Stimulated activated naive CD4-positive, alpha-beta T cell (primary cell): ENCODE measurements around the gene KIF21A.

Experiments
- DNase-seq, 6 experiments: peaks; one replicate each; lab custom pipeline; 2025; lab: John Stamatoyannopoulos, UW

The KIF21A gene

GRCh38 chr12:39390752-39391151 is 52.2 kb downstream of the KIF21A start:
- DNase-seq: no peak

DNA sequence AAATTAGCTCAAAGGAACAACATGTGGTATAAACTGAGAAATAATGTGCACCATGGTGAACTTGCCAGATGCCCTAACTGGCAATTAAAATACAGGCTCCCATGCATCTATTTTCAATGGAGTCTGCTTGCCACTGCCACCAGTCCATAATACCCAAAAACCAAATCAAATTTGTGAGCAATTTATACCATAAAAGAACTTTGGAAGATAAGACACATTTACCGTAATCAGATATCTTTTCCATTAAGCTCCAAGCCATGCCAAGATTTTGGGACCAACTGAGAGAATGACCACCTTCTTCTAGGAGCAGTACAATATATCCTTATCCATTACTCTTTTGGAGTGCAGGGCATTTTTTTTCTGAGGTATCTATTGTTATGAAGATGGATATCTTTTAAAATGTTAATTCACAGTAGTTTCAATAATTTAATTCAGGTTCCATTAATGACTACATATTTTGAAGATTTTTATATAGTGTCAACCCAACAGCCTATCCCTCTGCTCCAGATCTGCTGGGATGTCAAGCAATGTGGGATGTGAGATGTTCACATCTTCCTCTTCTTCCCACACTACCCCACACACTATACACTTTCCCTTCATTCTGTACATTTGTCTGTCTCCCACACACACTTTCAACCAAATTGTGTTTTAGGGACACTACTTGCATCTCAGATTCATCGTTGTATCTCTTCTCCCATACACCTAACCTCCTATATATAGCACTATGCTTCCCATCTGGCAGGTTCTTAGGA is 53.3 kb downstream of the KIF21A start:
- DNase-seq: no peak

DNA sequence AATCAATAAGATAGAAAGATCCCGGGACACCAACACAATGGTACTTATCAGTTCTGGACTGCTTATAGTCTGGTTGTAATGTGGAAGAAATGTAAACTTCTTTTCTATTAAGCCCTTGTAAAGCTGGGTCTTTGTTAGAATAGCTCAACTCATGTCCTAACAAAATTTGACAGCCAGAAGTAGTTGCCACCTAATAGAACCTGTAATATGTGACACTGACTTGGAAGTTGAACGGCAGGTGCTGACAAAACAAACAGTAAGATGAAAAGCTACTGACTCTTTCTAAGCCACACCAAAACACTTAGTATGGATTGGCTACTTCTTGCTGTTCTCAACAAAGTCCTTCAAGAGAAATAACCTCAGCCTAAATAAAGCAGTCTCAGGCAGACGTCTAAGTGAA is 56.6 kb downstream of the KIF21A start:
- no peak for DNase-seq

- no peak for DNase-seq
Measured at GRCh38 chr12:39383114-39383513, 59.8 kb downstream of the KIF21A start.

DNA sequence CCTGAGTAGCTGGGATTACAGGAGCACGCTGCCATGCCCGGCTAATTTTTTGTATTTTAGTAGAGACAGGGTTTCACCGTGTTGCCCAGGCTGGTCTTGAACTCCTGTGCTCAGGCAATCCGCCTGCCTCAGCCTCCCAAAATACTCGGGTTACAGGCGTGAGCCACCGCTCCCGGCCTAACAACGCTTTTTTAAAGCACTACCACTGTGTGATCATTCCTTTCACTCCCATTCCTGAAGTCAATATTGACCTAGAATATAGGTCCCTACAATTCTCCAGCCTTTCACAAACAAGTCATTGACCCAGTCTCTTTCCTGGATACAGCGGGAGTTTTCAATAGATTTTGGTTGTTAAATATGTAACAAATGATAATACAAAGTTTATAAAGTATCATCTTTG is 62.8 kb downstream of the KIF21A start:
- no peak for DNase-seq

GRCh38 chr12:39378341-39378740 is 64.6 kb downstream of the KIF21A start:
- no peak for DNase-seq

DNA sequence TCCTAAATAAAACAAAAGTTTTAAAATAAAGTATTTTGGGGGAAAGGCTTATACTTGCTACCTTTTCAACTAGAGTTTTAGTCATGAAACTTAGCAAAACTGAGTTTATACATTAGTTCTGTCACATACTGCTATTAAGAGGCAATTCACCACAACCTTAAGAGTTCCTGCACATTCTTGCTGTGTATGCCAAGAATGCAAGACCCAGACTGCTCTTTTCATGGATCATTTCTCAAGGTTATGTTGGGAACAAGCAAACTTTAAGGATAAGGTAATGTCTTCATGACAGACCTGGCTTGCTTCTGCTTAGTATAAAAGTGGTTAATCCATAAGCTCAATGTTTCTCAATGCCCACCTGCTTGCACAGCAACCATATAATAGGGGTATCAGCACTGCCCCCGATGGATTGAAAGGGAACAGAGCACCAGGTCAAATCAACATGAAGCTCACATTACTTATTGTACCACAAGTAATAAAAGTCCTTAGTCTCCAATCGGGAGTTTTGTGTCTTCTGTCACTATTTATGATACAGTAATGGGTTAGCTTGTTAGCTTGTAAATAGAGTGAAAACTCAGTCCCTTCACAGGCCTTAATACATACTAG is 67.6 kb downstream of the KIF21A start:
- no peak for DNase-seq

DNA sequence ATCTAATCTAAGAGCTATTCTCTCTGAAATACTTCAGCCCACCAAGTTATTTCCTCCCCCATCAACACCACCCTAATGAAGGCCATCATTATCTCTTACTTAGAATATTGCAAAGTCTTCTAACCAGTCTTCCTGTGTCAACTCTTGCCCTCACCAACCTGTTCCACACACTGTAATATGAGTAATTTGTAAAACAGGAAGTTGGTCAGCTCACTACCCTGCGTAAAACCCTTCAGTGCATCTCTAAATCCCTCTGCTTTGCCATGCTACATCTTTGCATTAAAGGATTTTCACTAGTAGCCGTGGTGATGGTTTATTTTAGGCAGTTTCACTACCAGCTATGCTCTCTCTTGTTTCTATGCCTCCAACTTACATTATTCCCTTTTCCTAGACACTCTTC is 70.0 kb downstream of the KIF21A start:
- no peak for DNase-seq

DNA sequence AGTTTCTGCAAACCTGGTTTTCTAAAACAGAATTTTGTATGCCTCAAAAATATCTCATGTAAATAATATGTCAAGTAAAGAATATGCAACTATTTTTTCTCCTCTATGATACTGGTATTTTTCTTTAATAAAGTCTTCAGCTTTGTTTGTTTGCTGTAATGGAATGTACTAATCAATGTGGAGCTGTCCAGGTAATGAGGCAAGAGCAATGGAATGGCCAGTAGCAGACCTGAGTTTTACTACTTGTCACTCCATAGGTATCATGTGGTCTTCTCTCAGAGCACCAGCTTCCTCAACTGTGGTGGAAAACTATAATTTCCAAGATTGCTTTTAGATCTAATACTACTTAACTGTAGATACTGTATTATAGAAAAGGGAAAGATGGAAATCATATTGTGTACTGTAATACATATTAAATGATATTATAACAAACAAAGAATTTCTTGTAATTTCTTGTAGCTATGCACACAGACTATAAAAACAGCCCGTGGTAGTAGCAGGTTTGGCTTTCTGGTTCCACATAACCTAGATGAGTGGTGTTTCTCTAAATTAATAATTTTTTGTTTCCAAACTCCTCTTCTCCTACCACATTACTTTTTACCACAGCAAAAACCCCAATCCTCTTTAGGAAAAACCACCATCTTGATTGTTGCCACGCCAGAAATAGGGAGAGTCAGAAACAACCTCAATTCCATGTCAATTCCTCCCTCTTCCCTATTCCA is 70.6 kb downstream of the KIF21A start:
- DNase-seq: no peak

DNA sequence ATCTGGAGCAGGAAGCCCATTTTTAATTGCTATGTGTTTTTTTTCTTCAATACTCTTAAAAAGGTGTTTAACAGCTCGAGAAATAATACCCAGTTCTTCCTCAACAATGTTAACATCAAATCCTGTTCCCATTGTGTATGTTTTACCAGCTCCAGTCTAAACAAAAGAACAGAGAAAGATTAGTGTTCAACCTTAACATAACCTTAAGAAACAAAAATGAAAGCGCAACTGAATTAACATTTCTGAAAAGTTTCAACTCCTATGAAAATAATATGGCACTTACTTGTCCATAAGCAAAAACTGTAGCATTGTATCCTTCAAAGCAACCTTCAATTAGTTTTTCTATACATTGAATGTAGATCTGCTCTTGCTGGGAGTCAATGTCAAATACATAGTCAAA is 73.2 kb downstream of the KIF21A start:
- DNase-seq: no peak

DNA sequence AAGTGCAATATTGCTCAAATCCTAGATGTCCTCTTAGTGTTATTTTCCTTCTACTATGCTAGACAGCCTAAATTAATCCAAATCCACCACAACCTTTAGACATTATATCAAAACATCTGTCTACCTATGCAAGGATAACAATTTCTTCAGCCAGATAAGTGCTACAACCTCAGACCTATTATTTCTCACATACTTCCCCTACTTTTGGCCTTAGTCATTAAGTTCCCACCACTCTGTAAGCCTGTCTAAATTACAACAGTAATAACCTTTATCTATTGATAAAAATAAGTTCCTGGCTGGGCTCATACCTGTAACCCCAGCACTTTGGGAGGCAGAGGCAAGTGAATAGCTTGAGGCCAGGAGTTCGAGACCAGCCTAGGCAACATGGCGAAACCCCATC is 74.0 kb downstream of the KIF21A start:
- DNase-seq: no peak

DNA sequence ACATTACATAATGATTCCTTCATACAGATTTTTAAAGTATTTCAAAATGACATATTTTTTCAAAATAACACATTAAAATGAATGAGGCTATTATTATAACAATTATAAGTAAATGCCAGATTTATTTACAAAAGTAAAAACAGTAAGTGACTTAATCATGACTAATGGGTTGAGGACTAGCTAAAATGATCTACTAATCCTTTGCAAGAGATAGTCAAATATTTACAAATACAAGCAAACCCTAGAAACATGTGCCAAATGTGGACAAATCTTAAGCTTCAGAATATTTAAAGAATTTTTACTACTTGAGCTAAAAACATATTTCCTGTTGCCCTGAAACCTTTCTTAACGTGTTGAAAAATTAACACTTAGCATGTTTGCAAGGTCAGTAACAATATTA is 74.8 kb downstream of the KIF21A start:
- no peak for DNase-seq

- no peak for DNase-seq
Measured at GRCh38 chr12:39367494-39367893, 75.4 kb downstream of the KIF21A start.

DNA sequence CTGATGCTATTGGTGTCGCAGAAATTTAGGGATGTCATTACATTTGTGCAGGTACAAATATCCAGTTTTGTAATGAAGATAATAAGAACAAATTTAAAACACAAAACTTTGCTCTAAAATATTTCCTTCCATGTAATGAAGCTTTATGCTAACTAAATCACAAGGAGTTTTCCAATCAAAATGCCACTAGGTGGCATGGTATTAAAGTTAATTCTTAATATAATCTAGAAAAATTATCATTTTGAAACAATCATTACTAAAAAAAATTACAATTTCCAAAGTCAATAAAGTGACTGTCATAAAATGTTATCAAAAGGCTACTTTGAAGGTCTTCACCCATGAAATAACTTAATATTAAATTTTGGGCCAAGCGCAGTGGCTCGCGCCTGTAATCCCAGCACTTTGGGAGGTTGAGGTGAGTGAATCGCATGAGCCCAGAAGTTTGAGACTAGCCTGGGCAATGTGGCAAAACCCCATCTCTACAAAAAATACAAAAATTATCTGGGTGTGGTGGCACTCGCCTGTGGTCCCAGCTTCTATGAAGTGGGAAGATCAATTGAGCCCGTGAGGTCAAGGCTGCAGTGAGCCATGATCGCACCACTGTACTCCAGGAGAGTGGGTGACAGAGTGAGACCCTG is 77.4 kb downstream of the KIF21A start:
- no peak for DNase-seq

GRCh38 chr12:39364196-39364595 is 78.7 kb downstream of the KIF21A start:
- no peak for DNase-seq

DNA sequence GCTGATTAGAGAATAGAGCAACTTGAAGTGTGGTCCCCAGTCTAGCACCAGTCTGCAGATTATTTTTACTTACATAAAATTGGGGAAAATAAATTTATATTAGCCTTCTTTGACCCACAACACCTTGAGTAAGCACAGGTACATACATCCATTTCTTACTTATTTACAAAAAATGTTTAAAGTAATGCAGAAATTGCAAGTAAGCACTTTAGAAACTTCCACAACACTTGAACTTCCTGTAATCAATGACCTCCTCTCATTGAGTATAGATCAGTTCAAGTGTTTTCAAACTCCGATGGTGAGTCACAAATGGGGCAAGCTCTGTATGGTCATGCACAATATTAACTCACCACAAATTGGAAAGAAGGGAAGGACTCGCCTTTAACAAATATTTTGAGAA is 83.3 kb downstream of the KIF21A start:
- no peak for DNase-seq

- DNase-seq: no peak
Measured at GRCh38 chr12:39357041-39357440, 85.9 kb downstream of the KIF21A start.

DNA sequence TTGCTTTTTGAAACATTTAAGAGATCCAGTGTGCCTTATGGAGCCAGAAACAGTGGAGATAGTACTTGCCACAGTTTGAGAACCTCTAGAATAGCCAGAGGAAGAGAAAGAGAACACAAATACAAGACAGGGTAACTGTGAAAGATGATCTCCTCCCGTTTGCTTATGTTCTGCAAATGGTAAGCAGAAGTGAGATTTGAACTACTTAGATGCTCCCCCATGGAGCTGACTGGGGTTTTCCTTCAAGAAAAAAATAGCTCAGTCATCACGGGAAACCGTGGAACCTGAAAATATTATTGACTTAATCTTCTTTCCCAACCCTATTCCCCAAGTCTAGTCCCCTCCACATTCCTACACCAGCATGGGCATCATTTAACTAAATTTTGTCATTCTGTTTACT is 87.1 kb downstream of the KIF21A start:
- no peak for DNase-seq

GRCh38 chr12:39354955-39355354 is 88.0 kb downstream of the KIF21A start:
- no peak for DNase-seq

GRCh38 chr12:39352471-39353017 is 90.4 kb downstream of the KIF21A start:
- no peak for DNase-seq

GRCh38 chr12:39351153-39351552 is 91.8 kb downstream of the KIF21A start:
- DNase-seq: no peak

DNA sequence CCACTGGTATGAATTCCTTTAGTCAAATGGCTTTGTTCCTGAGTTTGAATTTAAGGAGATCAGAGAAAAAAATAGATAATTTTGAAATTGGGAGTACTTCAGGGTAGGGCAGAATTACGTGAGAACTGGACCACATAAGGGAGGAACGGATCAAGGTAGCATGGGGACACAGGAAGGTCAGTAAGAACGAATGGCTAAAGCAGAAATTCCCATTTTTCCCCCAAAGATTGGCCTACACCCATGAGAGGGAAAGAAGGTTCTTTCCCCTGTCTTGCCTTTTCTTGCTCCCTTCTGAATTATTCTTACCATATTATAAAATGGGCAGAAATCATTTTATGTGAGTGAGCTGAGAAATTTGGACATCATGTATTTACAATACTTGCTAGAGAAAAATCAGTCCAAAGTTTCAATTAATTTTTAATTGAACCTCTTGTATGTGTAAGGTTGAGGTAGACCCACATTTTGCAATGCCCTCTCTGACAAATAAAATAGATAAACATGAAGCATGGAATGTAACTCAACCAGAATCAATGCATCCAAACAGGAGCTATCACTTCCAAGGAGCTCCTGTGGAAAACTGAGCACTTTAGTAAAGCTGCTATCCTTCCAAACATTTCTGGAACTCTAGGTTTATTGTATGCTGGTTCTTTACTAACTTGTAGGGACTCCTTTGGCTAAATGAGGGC is 93.8 kb downstream of the KIF21A start:
- no peak for DNase-seq
